ENCODE results near the gene COL5A3. TPM values are rescaled to one million over a fixed set of nuclear protein-coding genes. Genes with fewer than 3 reads are reported as not detected.

COL5A3 gene
- total RNA-seq, 1 donor from 2014 or later = 47.5 TPM

DNA sequence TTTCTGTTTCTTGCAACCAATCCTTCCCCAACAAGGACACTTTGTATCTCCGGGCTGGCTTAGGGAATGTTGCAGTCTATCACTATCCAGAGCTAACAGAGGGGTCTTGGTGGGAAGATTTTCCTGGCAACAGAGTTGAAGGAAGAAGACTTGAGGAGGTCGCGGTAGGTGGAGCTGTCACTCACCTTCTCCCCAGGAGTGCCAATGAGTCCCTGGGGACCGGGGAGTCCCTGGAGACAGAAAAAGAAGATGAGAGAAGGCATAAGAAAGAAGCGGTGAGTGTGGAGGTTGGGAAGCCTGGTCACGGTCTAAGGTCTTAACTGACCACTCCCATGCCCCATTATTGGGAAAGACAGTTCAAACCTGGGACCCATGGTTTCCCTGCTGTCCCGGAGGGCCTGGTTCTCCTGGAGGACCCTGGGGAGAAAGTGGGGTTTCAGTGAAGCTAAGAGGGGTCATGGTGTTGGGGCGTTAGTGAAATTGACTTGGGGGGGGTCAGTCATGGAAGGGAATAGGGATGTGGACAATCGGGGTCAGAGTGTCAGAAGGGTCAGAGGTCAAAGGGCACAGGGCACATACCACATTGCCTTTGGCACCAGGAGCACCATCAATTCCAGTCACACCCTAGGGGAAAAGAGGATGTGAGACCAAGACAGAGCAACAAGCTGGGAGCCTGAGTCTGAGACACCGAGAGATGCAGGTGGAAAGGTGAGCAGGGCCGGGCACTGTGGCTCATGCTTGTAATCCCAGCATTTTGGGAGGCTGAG is 18.7 kb downstream of the COL5A3 start:
- no peak for DNase-seq (ENCODE audit: low spot score)
- ATAC-seq = no peak
- intact Hi-C loops (cut with DNase I) = no loop called here

DNA sequence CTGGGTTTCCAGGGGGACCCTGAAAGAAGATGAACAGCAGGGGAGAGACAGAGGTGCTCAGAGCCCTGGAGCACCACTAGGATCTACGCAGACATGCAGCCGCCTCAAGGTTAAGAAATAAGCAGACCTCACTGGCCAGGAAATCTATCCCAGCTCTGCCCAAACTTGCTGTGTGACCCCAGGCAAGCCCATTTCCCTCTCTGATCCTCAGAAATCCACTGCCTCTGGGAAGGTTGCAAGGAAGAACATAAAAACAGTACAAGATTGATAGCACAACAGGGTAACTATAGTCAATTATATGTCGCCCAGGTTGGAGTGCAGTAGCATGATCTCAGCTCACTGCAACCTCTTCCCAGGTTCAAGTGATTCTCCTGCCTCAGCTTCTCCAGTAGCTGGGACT is 20.8 kb downstream of the COL5A3 start:
- ATAC-seq (no peak), DNase-seq (ENCODE audit: low spot score) (no peak)
- intact Hi-C loops (cut with DNase I) = no loop called here

DNA sequence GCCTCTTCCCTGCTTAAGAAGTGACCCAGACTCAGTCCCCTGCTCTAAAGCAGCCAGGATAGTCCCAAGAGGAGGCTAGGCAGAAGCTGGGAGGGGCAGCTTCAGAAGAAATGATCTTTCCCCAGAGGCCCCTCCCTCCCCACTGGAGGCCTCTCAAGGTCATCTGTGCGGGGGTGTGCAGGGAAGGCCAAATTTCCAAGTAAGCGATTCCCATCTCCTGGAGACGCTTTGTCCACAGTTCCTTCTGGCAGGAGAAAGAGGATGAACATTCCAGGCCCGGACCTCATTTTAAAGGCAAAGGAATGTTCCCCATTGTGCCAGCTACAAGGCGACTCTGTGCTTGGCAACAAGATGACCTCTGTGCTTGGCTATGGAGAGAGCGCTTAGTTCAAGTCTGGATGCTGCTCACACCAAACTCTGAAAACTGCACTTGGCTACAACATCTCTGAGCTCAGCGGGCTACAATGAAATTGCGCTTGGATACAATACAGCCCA is 23.5 kb downstream of the COL5A3 start:
- intact Hi-C loops (cut with DNase I) = no loop called here
- DNase-seq (ENCODE audit: low spot score) (no peak), ATAC-seq (peak; percentile 93)

DNA sequence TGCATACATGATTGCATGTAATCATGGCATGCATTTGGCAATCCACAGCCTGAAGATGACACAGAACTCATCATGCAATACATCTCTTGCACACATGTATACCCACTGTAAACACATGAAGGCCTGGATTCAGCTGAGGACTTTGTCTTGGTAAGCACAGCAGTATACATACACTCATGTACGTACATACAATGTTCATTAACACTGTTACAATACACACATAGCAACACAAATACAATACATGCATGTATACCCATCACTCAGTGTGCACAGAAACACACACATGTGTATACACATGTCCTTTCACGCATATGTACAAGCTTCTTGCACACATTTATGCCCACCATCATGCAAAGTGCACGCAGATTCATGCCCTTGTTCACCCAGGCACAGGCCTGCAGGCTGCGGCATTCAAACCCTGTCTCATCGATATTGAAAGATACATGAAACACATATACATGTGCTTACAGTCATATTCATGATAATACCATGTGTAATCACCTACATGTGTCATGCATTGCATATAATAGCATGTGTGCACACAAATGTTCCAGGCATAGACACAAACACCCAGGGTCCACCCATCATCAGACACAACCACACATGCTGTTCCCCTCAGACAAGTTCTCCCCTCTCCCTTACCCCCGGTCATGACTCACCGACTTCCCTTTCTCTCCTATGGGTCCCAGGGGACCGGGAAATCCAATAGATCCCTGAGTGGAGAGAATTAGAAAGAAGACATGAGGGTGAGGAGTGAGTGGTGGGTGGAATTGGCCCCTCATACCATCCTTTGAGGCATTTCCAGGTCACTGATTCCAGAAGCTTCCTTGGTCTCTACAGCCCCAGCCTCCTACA is 28.7 kb downstream of the COL5A3 start:
- intact Hi-C loops (cut with DNase I) = no loop called here
- DNase-seq (ENCODE audit: low spot score) (no peak), ATAC-seq (no peak)

DNA sequence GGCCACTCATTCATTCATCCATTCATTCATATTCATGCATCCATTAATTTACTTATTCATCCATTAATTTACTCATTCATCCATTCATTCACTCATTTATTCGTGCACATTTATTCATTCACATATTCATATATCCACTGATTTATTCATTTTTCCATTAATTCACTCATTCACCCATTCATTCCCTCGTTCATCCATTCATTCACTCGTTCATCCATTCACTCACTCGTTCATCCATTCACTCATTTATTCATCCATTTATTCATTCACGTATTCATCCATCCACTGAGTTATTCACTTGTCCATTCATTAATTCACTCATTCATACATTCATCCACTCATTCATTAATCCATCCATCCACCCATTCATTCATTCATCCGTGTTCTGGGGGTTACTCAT is 38.2 kb downstream of the COL5A3 start:
- DNase-seq (ENCODE audit: low spot score) (no peak), ATAC-seq (no peak)
- intact Hi-C loops (cut with DNase I) = no loop called here

DNA sequence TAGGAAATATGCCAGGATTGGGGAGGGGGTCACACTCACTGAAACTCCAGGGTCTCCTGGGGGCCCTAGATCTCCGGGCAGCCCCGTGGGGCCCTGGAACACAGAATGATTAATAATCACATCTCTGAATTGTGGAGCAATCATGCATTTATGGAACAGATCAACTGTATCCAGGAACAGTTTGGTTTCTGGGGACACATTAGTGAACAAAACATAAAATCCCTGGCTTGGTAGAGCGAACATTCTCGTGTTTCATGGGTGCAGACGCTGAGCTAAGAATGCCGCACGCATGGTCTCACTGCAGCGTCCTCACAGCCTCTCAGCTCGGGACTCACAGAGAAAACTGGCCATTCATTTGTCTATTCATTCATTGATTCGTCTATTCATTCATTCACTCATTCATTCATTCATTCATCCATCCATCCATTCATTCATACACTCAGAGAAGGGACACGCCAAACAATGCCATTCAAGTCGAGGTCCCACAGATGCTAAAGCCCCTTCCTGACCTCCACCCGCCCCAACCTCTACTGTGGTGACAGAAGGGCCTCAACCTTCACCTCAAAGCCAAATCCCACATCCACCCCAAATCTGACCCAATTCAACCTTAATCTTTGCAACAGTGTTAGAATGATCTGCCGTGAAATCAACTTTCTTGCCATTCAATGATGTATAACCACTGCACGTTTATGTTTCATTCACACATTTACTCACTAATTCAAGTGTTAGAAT is 39.0 kb downstream of the COL5A3 start:
- no peak for DNase-seq (ENCODE audit: low spot score)
- no peak for ATAC-seq
- intact Hi-C loops (cut with DNase I) = no loop called here

DNA sequence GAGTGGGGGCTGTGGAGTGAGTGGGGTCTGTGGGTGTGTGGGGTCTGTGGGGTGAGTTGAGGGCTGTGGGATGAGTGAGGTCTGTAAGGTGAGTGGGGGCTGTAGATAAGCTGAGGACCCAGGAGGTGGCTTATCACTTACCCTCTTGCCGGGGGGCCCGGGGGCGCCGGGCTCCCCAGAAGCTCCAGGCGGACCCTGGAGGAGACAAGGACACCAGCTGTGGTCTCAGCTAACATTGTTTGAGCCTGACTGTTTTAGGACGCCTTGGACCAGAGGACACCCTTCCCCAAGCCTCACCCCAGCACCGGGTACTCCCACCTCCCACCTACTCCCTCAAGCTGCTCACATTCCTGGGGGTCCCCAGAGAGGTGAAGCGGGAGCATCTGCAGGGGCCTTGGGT is 39.8 kb downstream of the COL5A3 start:
- intact Hi-C loops (cut with DNase I) = no loop called here

DNA sequence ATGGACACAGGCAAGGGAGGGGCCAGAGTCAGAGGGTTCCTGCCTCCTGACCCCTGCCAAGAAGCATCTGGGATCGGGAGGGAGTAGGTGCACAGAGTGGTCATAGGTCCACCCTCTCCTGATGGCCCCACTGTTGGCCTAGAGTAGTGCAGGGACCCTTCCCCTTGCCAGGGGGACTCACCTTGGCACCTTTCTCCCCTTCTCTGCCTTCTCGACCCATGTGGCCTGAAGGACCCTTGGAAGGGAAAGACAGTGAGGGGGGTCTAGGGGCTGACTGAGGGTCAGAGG is 40.7 kb downstream of the COL5A3 start:
- intact Hi-C loops (cut with DNase I) = no loop called here
- ATAC-seq (no peak), DNase-seq (ENCODE audit: low spot score) (no peak)

More for the DNA sequence above, 39.8 kb downstream of the COL5A3 start:
- ATAC-seq = no peak
- DNase-seq (ENCODE audit: low spot score) = no peak

DNA sequence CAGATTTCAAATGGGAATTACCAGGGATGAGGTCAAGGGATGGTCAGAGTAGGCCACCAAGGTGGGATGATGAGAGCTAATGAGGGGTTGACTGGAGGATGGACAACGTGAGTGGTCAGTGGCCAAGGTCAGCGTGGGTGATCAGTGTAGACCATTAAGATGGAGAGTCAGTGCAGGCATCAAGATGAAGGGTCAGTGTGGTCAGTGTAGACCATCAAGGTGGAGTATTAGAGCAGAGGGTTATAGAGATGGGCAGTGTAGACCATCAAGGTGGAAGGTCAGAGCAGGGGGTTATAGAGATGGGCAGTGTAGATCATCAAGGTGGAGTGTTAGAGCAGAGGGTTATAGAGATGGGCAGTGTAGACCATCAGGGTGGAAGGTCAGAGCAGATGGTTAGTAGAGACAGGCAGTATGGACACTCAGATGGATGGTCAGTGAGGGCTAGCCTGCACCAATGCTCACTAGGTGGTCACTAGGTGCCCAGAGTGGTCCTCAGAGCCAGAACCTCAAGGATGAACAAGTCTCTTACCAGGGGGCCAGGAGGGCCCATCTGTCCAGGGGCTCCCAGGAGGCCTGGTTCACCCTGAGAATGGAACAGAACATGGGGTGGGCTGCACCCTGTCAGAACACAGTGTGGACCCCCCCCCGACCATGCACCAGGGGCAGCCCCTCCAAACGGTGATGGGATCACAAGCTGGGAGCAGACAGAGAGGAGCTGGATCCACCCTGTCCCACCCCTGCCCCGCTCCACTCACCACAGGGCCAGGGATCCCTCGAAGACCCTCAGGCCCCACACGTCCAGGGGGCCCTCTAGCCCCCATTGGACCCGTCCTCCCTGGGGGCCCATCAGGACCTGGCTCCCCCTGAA is 41.2 kb downstream of the COL5A3 start:
- ATAC-seq = no peak
- intact Hi-C loops (cut with DNase I) = no loop called here
- no peak for DNase-seq (ENCODE audit: low spot score)

DNA sequence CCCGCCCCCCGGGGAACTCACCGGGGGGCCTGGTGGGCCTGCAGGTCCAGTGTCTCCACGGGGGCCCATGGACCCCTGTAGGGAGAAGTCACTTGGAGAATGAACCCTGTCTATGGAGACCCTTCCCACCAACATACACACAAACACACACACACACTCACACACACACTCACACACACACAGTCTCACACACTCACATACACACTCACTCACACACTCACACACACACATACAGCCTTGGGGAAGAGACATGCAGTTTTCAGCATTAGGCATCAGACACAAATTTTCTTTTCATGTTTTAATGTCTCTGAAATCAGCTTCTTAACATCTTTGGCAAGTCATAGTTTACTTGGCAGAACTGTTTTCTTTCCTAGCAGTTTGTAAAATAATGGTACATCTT is 43.0 kb downstream of the COL5A3 start:
- ATAC-seq = no peak
- intact Hi-C loops (cut with DNase I) = no loop called here
- no peak for DNase-seq (ENCODE audit: low spot score)

DNA sequence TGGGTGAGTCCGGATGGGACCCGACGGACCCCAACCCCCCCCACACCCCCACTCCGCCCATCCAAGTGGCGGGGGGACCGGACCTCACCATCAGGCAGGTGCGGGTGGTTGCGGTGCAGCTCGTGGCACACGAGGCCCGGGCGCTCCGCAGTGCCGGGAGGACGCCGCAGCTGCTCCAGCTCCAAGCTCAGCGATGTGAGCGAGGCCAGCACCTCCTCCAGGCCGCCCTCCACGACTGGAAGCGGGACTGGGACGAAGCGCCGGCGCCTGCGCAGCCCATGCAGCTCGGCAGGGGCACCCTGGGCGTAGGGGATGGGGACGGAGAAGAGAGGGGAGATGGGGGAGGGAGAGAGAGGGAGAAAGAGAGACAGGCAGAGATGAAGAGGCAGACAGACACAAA is 43.9 kb downstream of the COL5A3 start:
- intact Hi-C loops (cut with DNase I) = no loop called here
- no peak for DNase-seq (ENCODE audit: low spot score)
- ATAC-seq = no peak

DNA sequence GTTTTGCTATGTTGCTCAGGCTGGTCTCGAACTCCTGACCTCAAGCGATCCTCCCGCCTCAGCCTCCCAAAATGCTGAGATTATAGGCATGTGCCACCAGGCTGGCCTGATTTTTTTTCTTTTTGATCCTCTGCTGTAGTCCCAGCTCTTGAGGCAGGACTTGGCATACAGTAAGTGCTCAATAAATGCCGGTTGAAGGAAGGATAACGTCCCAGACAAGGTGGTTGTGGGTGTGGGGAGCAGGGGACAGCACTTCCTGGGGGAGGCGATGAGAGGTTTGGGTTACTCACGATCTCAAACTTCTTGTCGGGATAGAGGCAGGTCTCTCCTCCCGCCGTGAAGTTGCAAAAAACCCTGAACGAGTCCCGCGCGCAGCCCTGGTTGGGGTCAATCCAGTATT is 44.3 kb downstream of the COL5A3 start:
- DNase-seq (ENCODE audit: low spot score) (no peak), ATAC-seq (no peak)
- intact Hi-C loops (cut with DNase I) = no loop called here

DNA sequence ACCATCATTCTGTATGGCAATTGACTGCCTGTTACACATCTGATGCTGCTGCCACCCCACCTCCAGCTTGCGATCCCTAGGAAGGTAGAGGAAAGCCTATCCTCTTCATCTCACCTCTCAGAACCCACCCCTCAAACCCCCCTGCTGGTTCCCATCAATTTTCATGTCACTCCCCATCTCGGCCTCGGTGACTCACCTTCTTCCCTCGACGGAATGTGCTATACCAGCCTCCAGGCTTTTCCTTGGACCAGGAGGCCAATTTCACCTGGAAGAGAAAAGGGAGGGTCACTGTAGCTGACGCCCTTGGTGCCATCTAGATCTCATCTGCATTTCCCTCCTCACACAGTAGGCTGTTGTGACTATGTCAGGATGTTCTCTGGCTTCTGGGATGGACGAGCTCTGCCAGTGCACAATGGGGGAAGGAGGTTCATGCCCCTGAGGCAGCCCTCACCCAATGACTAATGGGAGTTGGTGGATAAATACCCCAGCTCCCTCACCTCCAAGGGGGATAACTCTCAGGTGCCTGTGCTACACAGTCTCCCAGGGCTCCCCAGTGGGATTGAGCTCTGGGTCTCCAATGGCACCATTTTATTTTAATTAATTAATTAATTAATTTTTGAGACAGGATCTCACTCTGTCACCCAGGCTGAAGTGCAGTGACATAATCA is 47.5 kb downstream of the COL5A3 start:
- intact Hi-C loops (cut with DNase I) = no loop called here
- ATAC-seq (no peak), DNase-seq (ENCODE audit: low spot score) (no peak)

DNA sequence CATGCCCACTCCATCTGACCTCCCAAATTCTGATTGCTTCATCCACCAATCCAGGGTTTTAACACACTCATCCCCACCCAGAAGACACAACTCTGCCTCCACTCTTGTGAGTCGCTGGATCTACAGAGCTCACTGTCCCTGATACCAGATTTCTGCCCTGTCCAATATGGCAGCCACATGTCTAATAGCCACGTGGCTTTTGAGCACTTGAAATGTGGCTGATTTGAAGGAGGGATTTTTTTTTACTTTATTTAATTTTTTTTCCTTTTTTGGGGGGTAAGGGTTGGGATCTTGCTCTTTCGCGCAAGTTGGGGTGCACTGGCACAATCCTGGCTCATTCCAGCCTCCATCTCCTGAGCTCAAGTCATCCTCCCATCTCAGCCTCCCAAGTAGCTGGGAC is 49.2 kb downstream of the COL5A3 start:
- DNase-seq (ENCODE audit: low spot score) = no peak
- ATAC-seq = no peak
- intact Hi-C loops (cut with DNase I) = no loop called here

DNA sequence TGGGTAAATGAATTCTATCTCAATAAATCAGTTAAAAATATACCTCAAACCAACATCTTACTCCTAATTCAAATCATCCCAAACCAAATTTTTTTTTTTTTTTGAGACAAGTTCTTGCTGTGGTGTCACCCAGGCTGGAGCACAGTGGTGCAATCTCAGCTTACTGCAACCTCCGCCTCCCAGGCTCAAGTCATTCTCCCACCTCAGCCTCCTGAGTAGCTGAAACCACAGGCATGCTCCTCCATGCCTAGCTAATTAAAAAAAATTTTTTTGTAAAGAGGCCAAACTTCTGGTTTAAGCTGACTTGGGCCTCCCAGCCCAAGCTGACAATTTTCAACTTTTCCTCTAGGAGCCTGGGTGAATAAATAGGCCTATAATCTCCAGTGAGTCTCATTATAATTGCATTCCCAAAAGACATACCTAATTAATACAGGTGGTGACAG is 51.9 kb downstream of the COL5A3 start:
- no peak for DNase-seq (ENCODE audit: low spot score)
- intact Hi-C loops (cut with DNase I) = no loop called here
- ATAC-seq = peak; percentile 48

DNA sequence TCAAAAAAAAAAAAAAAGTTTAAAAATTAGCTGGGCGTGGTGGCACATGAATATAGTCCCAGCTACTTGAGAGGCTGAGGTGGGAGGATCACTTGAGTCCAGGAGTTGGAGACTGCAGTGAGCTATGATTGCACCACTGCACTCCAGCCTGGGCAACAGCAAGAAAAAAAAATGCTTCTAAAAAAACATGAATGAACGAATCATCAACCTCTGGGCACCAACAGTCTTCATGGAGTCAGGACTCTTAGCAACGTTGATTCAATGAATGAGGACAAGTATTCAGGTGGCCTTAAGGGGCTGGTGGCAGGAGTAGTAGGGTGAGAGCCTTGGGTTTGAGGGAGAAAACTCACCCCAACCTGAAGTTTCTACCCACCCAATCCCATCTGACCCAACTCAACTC is 53.3 kb downstream of the COL5A3 start:
- intact Hi-C loops (cut with DNase I) = no loop called here
- ATAC-seq (no peak), DNase-seq (ENCODE audit: low spot score) (no peak)

DNA sequence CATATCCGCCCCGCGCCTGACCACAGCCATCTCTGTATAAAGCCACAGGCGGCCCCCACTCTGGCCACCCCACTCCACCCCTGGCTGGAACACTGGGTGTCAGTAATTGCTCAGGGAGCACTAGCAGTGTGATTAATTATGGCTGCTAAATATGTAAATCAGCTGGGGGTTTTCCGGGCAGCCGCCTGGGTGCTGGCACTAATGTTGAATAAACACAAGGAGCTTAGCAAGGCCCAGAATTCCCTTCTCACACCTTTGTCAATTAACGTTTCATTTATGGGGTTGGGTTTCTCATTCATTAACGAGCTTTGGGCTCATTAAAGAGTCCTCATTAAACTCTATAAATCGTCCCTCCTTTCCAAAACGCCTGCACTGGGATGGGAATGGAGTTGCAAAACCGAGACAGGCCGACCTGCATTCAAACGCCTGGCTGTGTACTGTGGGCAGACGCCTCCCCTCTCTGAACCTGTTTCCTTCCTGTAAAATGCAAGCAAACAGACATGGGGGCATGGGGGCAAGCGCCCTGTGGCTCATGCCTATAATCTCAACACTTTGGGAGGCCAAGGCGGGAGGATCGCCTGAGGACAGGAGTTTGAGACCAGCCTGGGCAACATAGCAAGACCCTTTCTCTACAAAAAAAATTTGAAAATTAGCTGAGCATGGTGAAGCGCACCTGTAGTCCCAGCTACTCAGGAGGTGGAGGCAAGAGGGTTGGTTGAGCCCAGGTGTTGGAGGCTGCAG is 56.3 kb downstream of the COL5A3 start:
- intact Hi-C loops (cut with DNase I) = no loop called here
- no peak for DNase-seq (ENCODE audit: low spot score)
- no peak for ATAC-seq

DNA sequence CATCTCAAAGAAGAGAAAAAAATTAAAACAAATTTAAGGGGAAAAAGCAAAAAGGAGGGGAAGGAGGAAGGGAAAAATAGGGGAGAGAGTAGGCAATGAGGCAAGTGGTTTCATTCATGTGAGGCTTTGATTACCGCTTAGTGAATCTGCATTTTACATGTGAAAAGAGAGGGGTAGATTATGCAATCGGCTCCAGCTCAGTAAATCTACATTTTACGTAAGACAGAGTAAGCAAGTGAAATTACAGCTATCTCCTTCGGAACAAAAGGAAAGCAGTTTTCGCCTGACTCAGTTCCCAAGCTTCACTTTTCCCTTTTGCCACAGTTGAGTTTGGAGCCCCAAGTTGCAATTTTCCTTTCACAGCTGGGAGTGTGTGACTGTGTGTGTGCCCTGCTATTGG is 58.0 kb downstream of the COL5A3 start:
- ATAC-seq (no peak), DNase-seq (ENCODE audit: low spot score) (no peak)
- intact Hi-C loops (cut with DNase I) = no loop called here
